ENCODE measurements around the gene NFKBIB.

NFKBIB gene

GRCh38 chr19:38907670-38908069, 7.9 kb downstream of the NFKBIB start:
- DNase-seq: no peak

- DNase-seq: no peak
Measured at GRCh38 chr19:38908911-38909310, 9.1 kb downstream of the NFKBIB start.

GRCh38 chr19:38910488-38910887, 10.7 kb downstream of the NFKBIB start:
- DNase-seq: no peak

- no peak for DNase-seq
Measured at GRCh38 chr19:38911388-38912001, 11.7 kb downstream of the NFKBIB start.

- DNase-seq: peak; percentile 80
Measured at GRCh38 chr19:38912600-38913514, 13.1 kb downstream of the NFKBIB start.

- no peak for DNase-seq
Measured at GRCh38 chr19:38913958-38914357, 14.2 kb downstream of the NFKBIB start.

GRCh38 chr19:38915329-38916321, 15.9 kb downstream of the NFKBIB start:
- no peak for DNase-seq

- no peak for DNase-seq
Measured at GRCh38 chr19:38917516-38917915, 17.7 kb downstream of the NFKBIB start.

GRCh38 chr19:38917921-38918491, 18.2 kb downstream of the NFKBIB start:
- DNase-seq: no peak

GRCh38 chr19:38918526-38918925, 18.8 kb downstream of the NFKBIB start:
- no peak for DNase-seq

- no peak for DNase-seq
Measured at GRCh38 chr19:38919837-38920601, 20.2 kb downstream of the NFKBIB start.

GRCh38 chr19:38920602-38921419, 21.0 kb downstream of the NFKBIB start:
- no peak for DNase-seq

GRCh38 chr19:38921420-38922274, 21.9 kb downstream of the NFKBIB start:
- no peak for DNase-seq

GRCh38 chr19:38922482-38922881, 22.7 kb downstream of the NFKBIB start:
- DNase-seq: no peak

- DNase-seq: no peak
Measured at GRCh38 chr19:38924388-38924787, 24.6 kb downstream of the NFKBIB start.

GRCh38 chr19:38928391-38929001, 28.7 kb downstream of the NFKBIB start:
- no peak for DNase-seq

- peak; percentile 86 for DNase-seq
Measured at GRCh38 chr19:38929929-38930775, 30.4 kb downstream of the NFKBIB start, which contains the start of gene SARS2. Gene SARS2, minus strand, starts transcription at chr19:38930763. Its CDS starts 27 bp downstream, at chr19:38930736.

- DNase-seq: peak; percentile 96
Measured at GRCh38 chr19:38930776-38931520, 31.2 kb downstream of the NFKBIB start, which contains the start of gene MRPS12. Gene MRPS12, plus strand, starts transcription at chr19:38930944. Its CDS starts 351 bp downstream, at chr19:38931295.
